ENCODE results near the gene IFI16. TPM values are rescaled to one million over a fixed set of nuclear protein-coding genes. Genes with fewer than 3 reads are reported as not detected.

IFI16 gene
- total RNA-seq, 1 experiment from 2014 or later, result 139 TPM

- Mint-ChIP-seq H3K9me3 (ENCODE audit: unreplicated experiment) (peaks cover 10% of the 10 kb centered on the region), H3K4me1 (ENCODE audit: insufficient read depth, unreplicated experiment) (no peaks in the 10 kb centered on the region), H3K4me3 (ENCODE audit: unreplicated experiment) (no peak overlapping the region), H3K27me3 (ENCODE audit: insufficient read depth, unreplicated experiment) (peaks cover 43% of the 10 kb centered on the region), H3K27ac (ENCODE audit: low read depth, unreplicated experiment) (no peak overlapping the region), H3K36me3 (ENCODE audit: insufficient read depth, unreplicated experiment) (no peaks in the 10 kb centered on the region)
- TF ChIP-seq CTCF (IDR thresholded peaks at IDR 0.05; ENCODE audit: unreplicated experiment), result no peak
- BruUV-seq (replicated peaks), result no TSS peak
- no peak for DNase-seq (ENCODE audit: unreplicated experiment)
- CTCF ChIA-PET, result interaction anchor here (0.6 to 1.0 kb wide), 3 partner anchors 13 to 1041 kb away, joined by 3 to 5 read pairs (median 3); no protein-coding TSS in a partner anchor
- intact Hi-C loops (cut with micrococcal nuclease), result no loop called here
- POLR2A ChIA-PET, result no interaction called here
These were observed 30.5 kb upstream of the IFI16 start for GRCh38 chr1:158979229-158979628.

GRCh38 chr1:158983235-158983634 is 26.5 kb upstream of the IFI16 start:
- H3K27me3 Mint-ChIP-seq (ENCODE audit: insufficient read depth, unreplicated experiment), result peaks cover 71% of the 10 kb centered on the region
- POLR2A ChIA-PET, result interaction anchor here (0.8 kb wide), 1 partner anchor 870 kb away, joined by 3 read pairs; no protein-coding TSS in a partner anchor

GRCh38 chr1:158984386-158984785 is 25.3 kb upstream of the IFI16 start:
- no peak for TF ChIP-seq CTCF (IDR thresholded peaks at IDR 0.05; ENCODE audit: unreplicated experiment)
- CTCF ChIA-PET, result interaction anchor here (2.5 kb wide), 1 partner anchor 14 kb away, joined by 8 read pairs; no protein-coding TSS in a partner anchor
- intact Hi-C loops (cut with micrococcal nuclease), result no loop called here
- peaks cover 10% of the 10 kb centered on the region for H3K9me3 Mint-ChIP-seq (ENCODE audit: unreplicated experiment)
- no TSS peak for BruUV-seq (replicated peaks)
- H3K4me1 Mint-ChIP-seq (ENCODE audit: insufficient read depth, unreplicated experiment), result no peaks in the 10 kb centered on the region
- POLR2A ChIA-PET, result no interaction called here
- H3K27me3 Mint-ChIP-seq (ENCODE audit: insufficient read depth, unreplicated experiment), result peaks cover 69% of the 10 kb centered on the region
- no peaks in the 10 kb centered on the region for H3K36me3 Mint-ChIP-seq (ENCODE audit: insufficient read depth, unreplicated experiment)
- H3K27ac Mint-ChIP-seq (ENCODE audit: low read depth, unreplicated experiment), result no peak overlapping the region
- no peak overlapping the region for H3K4me3 Mint-ChIP-seq (ENCODE audit: unreplicated experiment)
- no peak for DNase-seq (ENCODE audit: unreplicated experiment)

More at GRCh38 chr1:158983235-158983634, 26.5 kb upstream of the IFI16 start:
- TF ChIP-seq CTCF (IDR thresholded peaks at IDR 0.05; ENCODE audit: unreplicated experiment), result no peak
- DNase-seq (ENCODE audit: unreplicated experiment), result no peak
- H3K27ac Mint-ChIP-seq (ENCODE audit: low read depth, unreplicated experiment), result no peak overlapping the region
- no peak overlapping the region for H3K4me3 Mint-ChIP-seq (ENCODE audit: unreplicated experiment)
- intact Hi-C loops (cut with micrococcal nuclease), result no loop called here
- peaks cover 10% of the 10 kb centered on the region for H3K9me3 Mint-ChIP-seq (ENCODE audit: unreplicated experiment)
- CTCF ChIA-PET, result interaction anchor here (0.7 kb wide), 1 partner anchor 779 kb away, joined by 3 read pairs; no protein-coding TSS in a partner anchor
- no peaks in the 10 kb centered on the region for H3K4me1 Mint-ChIP-seq (ENCODE audit: insufficient read depth, unreplicated experiment)
- no peaks in the 10 kb centered on the region for H3K36me3 Mint-ChIP-seq (ENCODE audit: insufficient read depth, unreplicated experiment)
- BruUV-seq (replicated peaks), result no TSS peak

- no peak overlapping the region for H3K4me3 Mint-ChIP-seq (ENCODE audit: unreplicated experiment)
- ChIA-PET CTCF (interaction anchor here (1.2 to 2.8 kb wide), 3 partner anchors 9 to 785 kb away, joined by 4 to 9 read pairs (median 9); no protein-coding TSS in a partner anchor), POLR2A (interaction anchor here (0.9 kb wide), 1 partner anchor 9 kb away, joined by 3 read pairs; no protein-coding TSS in a partner anchor)
- no peak for TF ChIP-seq CTCF (IDR thresholded peaks at IDR 0.05; ENCODE audit: unreplicated experiment)
- no TSS peak for BruUV-seq (replicated peaks)
- no peaks in the 10 kb centered on the region for H3K36me3 Mint-ChIP-seq (ENCODE audit: insufficient read depth, unreplicated experiment)
- H3K9me3 Mint-ChIP-seq (ENCODE audit: unreplicated experiment), result peaks cover 7% of the 10 kb centered on the region
- H3K4me1 Mint-ChIP-seq (ENCODE audit: insufficient read depth, unreplicated experiment), result no peaks in the 10 kb centered on the region
- H3K27me3 Mint-ChIP-seq (ENCODE audit: insufficient read depth, unreplicated experiment), result peaks cover 47% of the 10 kb centered on the region
- no peak for DNase-seq (ENCODE audit: unreplicated experiment)
- H3K27ac Mint-ChIP-seq (ENCODE audit: low read depth, unreplicated experiment), result no peak overlapping the region
- intact Hi-C loops (cut with micrococcal nuclease), result no loop called here
These were observed 20.3 kb upstream of the IFI16 start for GRCh38 chr1:158989424-158989823.

Measured in MCF 10A (cell line).